DOHH2 (cell line): ENCODE data around the gene ATP6V0B.

Source experiments
- H3F3A ChIP-seq: fragments of 200-600 bp; sonication (generic), shearing (Covaris generic); 2 replicates; pipeline ENCODE4 v1.6.0; 2016; ENCODE audit warnings: antibody characterized with exemption, mild to moderate bottlenecking; ENCODE audit not compliant: control insufficient read depth, insufficient read depth
- H3K27ac ChIP-seq: fragments of 200-600 bp; sonication (generic); 2 replicates; pipeline ENCODE4 v1.5.1; 2014; ENCODE audit warnings: low read depth, mild to moderate bottlenecking, low read length, moderate library complexity
- H3K27me3 ChIP-seq: fragments of 200-600 bp; sonication (generic); 2 replicates; pipeline ENCODE4 v1.6.1; 2014; ENCODE audit warnings: mild to moderate bottlenecking, low read length, mixed read lengths; ENCODE audit not compliant: control insufficient read depth
- H3K36me3 ChIP-seq: fragments of 200-600 bp; sonication (generic); 2 replicates; pipeline ENCODE4 v1.6.1; 2014; ENCODE audit warnings: mild to moderate bottlenecking, low read length, moderate library complexity, mixed read lengths; ENCODE audit not compliant: control insufficient read depth
- H3K4me1 ChIP-seq: fragments of 200-600 bp; sonication (generic); 2 replicates; pipeline ENCODE4 v1.6.1; 2014; ENCODE audit warnings: mild to moderate bottlenecking, low read length, mixed read lengths; ENCODE audit not compliant: control insufficient read depth
- H3K4me2 ChIP-seq: fragments of 200-600 bp; sonication (generic); 2 replicates; pipeline ENCODE4 v1.6.0; 2014; ENCODE audit warnings: mild to moderate bottlenecking, low read length, moderate library complexity
- H3K4me3 ChIP-seq: fragments of 200-600 bp; sonication (generic); 2 replicates; pipeline ENCODE4 v1.5.1; 2014; ENCODE audit warnings: mild to moderate bottlenecking, low read length, mixed read lengths
- H3K79me2 ChIP-seq: fragments of 200-600 bp; sonication (generic); 2 replicates; pipeline ENCODE4 v1.6.1; 2014; ENCODE audit warnings: mild to moderate bottlenecking, low read length, mixed read lengths; ENCODE audit not compliant: control insufficient read depth
- H3K9me2 ChIP-seq: fragments of 200-600 bp; sonication (generic); replicated peaks from 2 replicates; pipeline ENCODE4 v1.6.1; 2014; ENCODE audit warnings: mild to moderate bottlenecking, low read length, mixed read lengths; ENCODE audit not compliant: control insufficient read depth
- H3K9me3 ChIP-seq: fragments of 200-600 bp; sonication (generic); 2 replicates; pipeline ENCODE4 v1.6.1; 2014; ENCODE audit warnings: antibody characterized with exemption, low read length, mixed read lengths; ENCODE audit not compliant: control insufficient read depth, insufficient read depth
- H4K20me1 ChIP-seq: fragments of 200-600 bp; sonication (generic); 2 replicates; pipeline ENCODE4 v1.6.0; 2014; ENCODE audit warnings: low read depth, mild to moderate bottlenecking, antibody characterized with exemption, low read length, moderate library complexity; ENCODE audit not compliant: control insufficient read depth, insufficient read depth
- EZH2phosphoT487 ChIP-seq: fragments of 200-600 bp; sonication (generic); IDR thresholded peaks from 2 replicates; pipeline ENCODE4 v1.6.1; 2017; ENCODE audit warnings: borderline replicate concordance, mild to moderate bottlenecking, antibody characterized with exemption, low read length, moderate library complexity, mixed read lengths
- TF ChIP-seq, protein P1 (sequence below): fragments of 200-600 bp; sonication (generic); IDR thresholded peaks from one replicate; pipeline ENCODE4 v1.5.1; 2014; ENCODE audit warnings: antibody characterized with exemption, mild to moderate bottlenecking, low read depth, low read length; ENCODE audit not compliant: poor library complexity, severe bottlenecking

Gene ATP6V0B

DNA sequence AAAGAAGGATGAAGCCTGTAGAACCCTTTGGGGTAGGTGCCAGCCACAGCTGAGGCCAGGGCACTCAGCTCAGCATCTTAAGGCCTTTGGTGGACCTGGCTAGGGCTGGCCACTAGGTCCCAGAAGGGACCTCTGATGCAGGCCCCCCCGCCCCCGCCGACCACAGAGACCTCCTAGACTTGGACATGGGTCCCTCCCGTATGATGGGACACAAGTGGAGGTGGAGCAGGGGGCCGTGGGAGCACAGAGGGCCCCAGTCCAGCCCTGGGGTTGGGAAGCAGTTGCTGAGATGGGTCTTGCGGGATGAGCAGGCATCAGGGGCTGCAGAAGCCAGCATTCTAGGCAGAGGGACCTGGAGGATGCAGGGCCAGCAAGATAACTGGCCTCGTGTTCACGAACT lies 7.5 kb downstream of the ATP6V0B start:
- Histone ChIP-seq H3K27me3 (no peaks in the 10 kb centered on the region), H3K79me2 (peaks cover 50% of the 10 kb centered on the region), H3K9me2 (no peaks in the 10 kb centered on the region), H3K9me3 (no peaks in the 10 kb centered on the region), H4K20me1 (no peaks in the 10 kb centered on the region), H3K4me3 (no peak overlapping the region), H3K4me2 (no peak overlapping the region), H3K36me3 (peaks cover 50% of the 10 kb centered on the region), H3K27ac (no peak overlapping the region), H3F3A (peaks cover 6% of the 10 kb centered on the region), H3K4me1 (peaks cover 29% of the 10 kb centered on the region)
- no peak for TF ChIP-seq EZH2phosphoT487
- TF ChIP-seq, protein P1, sequence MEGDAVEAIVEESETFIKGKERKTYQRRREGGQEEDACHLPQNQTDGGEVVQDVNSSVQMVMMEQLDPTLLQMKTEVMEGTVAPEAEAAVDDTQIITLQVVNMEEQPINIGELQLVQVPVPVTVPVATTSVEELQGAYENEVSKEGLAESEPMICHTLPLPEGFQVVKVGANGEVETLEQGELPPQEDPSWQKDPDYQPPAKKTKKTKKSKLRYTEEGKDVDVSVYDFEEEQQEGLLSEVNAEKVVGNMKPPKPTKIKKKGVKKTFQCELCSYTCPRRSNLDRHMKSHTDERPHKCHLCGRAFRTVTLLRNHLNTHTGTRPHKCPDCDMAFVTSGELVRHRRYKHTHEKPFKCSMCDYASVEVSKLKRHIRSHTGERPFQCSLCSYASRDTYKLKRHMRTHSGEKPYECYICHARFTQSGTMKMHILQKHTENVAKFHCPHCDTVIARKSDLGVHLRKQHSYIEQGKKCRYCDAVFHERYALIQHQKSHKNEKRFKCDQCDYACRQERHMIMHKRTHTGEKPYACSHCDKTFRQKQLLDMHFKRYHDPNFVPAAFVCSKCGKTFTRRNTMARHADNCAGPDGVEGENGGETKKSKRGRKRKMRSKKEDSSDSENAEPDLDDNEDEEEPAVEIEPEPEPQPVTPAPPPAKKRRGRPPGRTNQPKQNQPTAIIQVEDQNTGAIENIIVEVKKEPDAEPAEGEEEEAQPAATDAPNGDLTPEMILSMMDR, result no peak

DNA sequence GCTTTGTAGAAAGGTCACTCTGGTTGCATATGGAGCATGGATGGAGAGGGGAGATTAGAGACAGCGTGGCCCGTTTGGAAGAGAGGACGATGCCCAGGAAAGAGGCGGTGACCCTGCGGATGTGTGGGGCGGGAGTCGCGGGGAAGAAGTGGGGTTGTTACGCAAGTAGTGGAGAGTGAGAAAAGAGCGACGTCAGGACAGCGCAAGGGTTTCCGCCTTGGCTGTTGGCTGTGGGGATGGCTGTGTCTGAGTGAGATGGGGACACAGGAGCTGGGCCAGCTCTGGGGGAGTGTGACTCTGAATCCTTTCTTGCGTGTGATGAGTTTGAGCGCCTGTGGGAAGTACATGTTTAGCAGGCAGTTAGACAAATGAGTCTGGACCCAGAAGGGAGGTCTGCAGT lies 8.0 kb downstream of the ATP6V0B start:
- no peak overlapping the region for H3K27ac ChIP-seq
- H3F3A ChIP-seq, result peaks cover under 1% of the 10 kb centered on the region
- peaks cover 44% of the 10 kb centered on the region for H3K36me3 ChIP-seq
- TF ChIP-seq, protein P1, result no peak
- no peak for TF ChIP-seq EZH2phosphoT487
- H3K79me2 ChIP-seq, result peaks cover 45% of the 10 kb centered on the region
- no peak overlapping the region for H3K4me3 ChIP-seq
- H4K20me1 ChIP-seq, result no peaks in the 10 kb centered on the region
- H3K27me3 ChIP-seq, result no peaks in the 10 kb centered on the region
- no peaks in the 10 kb centered on the region for H3K9me2 ChIP-seq
- no peaks in the 10 kb centered on the region for H3K9me3 ChIP-seq
- no peak overlapping the region for H3K4me2 ChIP-seq
- peaks cover 23% of the 10 kb centered on the region for H3K4me1 ChIP-seq

DNA sequence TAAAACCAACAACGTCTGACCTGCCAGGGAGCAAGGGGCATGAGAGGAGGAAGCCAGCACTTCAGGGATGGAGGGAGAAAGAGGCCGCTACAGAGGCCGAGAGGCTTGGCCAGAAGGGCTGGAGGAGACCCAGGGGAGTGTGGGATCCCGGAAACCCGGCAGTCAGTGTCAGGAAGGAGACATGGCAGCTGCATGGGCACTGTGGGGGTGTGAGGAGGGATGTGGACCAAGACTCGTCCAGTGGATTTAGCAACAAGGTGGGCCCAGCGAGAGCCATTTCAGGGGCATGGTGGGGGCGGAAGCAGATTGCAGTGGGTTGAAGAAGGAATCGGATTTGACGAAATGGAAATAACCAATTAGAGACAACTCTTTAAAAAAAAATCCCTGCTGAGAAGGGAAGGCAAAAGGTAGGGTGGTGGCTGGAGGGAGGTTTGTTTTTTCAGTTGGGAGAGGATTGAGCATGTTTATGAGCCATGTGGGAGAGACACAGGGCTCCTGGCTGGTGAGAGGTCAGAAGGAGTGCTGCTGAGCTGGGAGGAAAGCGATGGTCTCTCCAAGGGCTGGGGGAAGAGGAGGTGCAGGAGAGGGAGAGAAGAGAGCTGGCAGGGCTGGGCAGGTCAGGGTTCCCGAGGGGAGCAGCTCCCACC lies 8.6 kb downstream of the ATP6V0B start:
- H3F3A ChIP-seq, result no peaks in the 10 kb centered on the region
- H3K36me3 ChIP-seq, result peaks cover 38% of the 10 kb centered on the region
- no peaks in the 10 kb centered on the region for H3K9me2 ChIP-seq
- H3K4me2 ChIP-seq, result no peak overlapping the region
- H3K27me3 ChIP-seq, result no peaks in the 10 kb centered on the region
- no peak overlapping the region for H3K4me3 ChIP-seq
- no peaks in the 10 kb centered on the region for H4K20me1 ChIP-seq
- no peak for TF ChIP-seq EZH2phosphoT487
- TF ChIP-seq, protein P1, result no peak
- H3K27ac ChIP-seq, result no peak overlapping the region
- H3K4me1 ChIP-seq, result peaks cover 18% of the 10 kb centered on the region
- peaks cover 43% of the 10 kb centered on the region for H3K79me2 ChIP-seq
- no peaks in the 10 kb centered on the region for H3K9me3 ChIP-seq
